Measurements from ENCODE around the gene RNF113B.

The RNF113B gene

DNA sequence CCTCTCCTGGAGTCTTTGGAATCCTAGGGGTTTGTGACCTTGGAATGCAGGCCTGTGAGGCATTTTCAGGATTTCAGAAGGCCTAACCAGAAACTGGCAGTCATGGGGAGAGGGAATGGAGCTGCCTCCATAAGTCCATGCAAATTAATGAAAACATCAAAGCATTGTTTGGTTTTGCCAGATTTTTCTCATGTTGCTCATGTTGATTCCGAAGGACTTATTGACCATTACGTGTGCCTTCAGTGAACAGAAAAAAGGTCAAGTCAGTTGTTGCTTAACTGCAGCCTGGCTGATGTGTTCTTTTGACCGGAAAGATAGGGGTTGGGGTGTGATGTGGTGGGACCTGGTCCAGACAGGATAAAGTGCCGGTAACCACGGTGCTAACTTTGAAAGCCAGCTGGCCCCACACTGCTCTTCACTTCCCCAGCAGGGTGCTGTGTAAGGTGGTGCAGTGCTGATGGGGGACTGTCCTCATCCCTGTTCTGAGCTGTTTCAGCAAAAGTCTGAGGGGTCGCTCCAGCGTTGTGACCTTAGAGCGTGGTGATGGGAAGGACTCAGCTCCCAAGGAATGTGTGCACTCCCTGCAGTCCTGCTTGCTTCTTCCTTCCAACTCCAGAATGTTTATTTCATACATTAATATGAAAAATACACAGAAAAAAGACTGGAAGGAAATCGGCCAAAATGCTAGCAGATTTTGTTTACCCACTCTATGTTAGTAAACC lies 3.5 kb downstream of the RNF113B start:
- no peak for DNase-seq (ENCODE audit: low read depth)

DNA sequence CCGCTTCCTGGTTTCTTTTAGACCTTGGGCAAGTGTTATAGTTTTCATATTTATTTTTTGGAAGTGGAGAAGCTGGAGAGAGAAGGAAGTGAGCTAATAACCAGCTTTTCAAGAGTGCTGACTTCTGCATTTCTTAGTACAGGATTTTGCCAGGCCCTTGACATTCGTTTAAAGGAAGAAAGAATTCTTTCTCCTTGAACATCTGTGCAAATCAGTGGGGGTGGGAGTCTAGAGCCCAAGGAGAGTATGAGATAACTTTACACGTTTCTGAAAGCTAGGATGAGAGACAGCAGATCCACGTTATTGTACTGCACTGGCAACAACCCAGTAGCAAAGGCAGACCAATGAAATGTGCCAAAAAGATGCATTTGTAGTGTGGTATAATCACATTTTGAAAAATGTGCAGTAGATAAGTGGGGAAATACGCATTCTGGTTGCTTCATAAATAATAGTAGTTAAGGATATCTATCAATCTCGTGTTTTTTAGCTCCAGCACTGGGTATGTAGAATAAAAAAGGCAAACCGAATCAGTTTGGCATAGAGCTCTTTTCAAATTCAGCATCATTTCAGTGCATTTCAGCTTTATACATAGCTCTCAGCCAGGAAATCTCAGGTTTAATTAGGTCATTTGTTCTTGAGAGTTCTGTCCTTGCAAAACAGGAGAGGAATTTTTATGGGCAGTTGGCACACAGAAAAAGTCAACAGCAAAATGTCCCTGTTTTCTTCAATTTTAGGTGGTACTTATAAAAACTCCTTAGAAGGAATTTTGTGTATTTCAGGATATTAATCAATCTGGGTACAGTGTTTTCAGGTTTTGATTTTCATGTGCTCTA lies 4.3 kb downstream of the RNF113B start:
- DNase-seq (ENCODE audit: low read depth), result no peak

DNA sequence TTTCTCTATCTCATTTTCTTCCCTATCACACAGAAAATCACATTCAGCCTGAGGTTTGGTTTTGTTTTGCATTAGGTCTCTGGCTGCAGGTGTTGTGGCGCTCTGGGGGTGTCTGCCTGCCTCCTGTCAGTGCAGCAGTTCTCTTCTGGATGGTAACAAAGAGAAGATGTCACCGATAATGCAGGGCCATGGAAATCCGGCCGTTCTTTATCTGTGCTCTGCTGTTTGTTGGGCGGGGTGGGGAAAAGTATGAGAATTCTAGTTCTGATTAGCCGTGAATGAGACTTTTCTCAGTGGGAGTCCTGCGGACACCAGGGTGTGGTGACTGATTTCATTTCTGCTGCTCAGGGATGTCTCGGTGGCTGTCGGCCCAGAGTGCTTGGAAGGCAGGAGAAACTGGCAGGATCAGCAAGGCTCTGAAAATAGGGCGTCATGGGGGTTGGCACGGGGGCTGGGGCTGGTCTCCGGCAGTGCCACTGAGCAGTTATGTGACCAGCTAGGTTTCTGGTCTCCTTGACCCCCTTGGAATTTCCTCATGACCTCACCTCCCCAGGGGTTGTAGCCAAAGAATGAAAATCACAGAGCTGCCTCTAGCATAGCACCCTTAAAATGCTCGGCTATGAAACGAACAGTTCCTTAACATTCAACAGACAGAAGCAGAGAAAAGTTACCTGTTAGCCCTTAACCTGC lies 5.0 kb downstream of the RNF113B start:
- DNase-seq (ENCODE audit: low read depth), result no peak

DNA sequence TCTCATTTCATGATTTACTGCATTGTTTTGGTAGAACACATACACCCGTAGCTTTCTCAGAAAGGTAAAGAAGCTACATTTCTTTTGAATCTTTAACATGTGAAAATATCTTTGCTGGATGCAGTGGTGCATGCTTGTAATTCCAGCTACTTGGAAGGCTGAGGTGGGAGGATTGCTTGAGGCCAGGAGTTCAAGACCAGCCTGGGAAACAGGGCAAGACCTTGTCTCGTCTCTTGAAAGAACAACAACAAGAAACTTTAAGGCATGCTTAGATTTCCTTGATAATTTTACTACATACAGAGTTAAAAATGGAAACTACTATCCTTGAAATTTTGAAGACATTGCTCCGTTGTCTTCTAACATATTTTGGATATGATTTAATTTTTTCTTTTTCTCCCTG lies 7.7 kb downstream of the RNF113B start:
- DNase-seq (ENCODE audit: low read depth), result no peak

DNA sequence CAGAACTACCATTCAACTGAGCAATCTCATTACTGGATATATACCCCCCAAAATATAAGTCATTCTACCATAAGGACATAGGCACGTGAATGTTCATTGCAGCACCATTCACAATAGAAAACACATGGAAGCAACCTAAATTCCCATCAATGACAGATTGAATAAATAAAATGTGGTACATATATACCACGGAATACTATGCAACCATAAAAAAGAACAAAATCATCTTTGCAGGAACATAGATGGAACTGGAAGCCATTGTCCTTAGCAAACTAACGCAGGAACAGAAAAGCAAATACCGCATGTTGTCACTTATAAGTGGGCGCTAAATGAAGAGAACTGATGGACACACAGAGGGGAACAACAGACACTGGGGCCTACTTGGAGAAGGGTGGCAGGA lies 14.1 kb downstream of the RNF113B start:
- DNase-seq (ENCODE audit: low read depth), result no peak

DNA sequence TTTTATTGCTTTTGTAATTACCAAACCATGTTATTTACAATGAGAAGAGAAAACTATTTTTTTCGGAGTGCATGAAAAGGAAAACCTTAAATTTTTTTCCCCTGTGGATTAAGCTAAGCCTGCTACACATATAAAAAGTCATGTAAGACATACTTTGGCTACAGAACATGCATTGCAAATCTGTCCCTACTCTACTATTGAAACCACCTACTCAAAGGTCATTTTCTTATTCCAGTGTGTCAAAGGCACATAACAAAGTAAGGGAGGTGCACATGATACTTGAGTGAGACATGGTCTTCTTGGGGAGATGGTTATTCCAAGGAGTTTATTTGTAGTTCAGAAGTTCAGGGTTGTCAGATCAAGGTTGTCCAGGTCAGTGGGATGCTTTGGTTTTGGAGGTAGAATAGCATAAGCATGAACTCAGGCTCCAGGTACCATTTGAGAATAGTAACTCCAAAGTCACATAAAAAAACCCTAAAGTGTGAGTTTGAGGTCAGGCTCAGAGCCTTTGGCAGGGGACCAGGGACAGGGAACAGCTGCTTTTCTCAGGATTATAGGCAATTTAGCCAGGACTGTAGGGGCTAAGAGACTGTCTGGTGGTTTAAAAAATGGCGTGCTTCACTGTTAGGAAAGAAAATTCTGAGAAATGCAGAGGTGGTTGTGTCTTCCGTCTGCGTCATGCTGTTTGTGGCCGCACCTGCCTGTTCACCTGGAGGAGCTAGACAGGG lies 18.7 kb downstream of the RNF113B start:
- DNase-seq (ENCODE audit: low read depth), result no peak

DNA sequence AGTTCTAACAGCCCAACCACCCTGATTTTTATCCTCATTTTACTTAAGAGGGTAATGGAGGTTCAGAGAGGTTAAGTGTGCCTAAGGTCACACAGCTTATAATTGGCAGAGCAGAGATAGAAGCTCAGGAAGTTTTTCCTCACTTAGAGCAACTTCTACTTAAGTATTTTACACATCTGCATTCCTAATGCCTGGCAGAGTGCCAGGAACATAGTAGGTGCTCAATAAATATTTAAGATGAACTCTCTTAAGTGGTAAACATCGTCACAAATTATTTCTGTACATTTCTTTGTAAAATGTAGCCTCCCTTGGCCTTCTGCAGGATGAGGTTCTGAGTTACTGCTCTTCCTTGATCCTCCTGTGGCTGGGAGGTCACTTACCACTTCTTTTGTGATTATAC lies 19.5 kb downstream of the RNF113B start:
- no peak for DNase-seq (ENCODE audit: low read depth)

DNA sequence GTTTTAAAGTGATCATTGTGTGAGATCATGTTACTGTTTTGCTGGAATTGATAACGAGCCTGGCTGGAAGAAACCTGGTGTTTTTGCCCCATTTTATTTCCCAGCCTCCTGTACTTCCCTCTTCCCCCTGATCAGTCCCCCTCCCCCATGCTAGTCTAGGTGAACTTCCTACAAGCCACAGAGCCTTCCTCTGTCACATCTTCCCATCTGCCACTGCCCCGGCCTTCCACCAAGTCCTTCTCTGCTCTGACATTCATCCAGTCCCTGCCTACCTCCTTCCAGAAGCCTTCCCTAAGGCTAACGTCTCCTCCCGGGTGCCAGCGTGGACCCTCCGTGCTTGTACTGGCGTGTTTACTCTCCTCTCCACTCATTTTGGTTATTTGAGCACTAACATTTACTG lies 19.9 kb downstream of the RNF113B start:
- DNase-seq (ENCODE audit: low read depth), result no peak

DNA sequence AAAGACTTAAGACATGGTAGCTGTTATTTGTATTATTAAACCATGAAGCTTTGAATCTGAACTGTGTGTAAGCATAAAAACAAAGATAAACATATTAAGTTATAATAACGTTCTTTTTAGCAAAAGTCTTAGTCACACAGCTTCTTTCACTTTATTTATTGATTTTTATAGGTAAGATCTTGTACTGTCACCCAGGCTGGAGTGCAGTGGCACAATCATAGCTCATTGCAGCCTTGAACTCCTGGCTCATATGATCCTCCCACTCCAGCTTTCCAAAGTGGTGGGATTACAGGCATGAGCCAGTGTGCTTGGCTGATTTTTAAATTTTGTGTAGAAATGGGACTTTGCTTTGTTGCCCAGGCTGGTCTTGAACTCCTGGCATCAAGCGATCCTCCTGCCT lies 20.8 kb downstream of the RNF113B start:
- DNase-seq (ENCODE audit: low read depth), result no peak

DNA sequence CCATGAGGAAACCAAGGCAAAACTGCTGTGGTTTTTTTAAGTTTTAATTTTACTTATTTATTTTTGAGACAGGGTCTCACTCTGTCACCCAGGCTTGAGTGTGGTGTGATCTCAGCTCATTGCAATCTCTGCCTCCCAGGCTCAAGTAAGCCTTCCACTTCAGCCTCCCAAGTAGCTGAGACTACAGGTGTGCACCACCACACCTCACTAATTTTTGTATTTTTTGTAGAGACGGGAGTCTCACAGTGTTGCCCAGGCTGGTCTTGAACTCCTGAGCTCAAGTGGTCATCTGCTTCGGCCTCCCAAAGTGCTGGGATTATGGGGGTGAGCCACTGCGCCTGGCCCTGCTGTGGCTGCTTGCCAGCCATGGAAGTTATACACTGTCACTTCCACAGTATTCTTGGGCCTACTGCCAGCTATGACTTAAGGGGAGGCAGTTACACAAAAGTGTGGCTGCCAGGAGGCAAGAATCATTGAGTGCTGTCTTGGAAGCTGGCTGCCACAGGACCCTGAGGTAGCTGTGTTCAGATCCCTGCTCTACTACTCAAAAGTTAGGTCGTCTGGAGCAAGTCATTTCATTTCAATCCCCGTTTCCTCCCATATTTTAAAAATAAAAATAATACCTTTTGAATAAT lies 21.5 kb downstream of the RNF113B start:
- no peak for DNase-seq (ENCODE audit: low read depth)

DNA sequence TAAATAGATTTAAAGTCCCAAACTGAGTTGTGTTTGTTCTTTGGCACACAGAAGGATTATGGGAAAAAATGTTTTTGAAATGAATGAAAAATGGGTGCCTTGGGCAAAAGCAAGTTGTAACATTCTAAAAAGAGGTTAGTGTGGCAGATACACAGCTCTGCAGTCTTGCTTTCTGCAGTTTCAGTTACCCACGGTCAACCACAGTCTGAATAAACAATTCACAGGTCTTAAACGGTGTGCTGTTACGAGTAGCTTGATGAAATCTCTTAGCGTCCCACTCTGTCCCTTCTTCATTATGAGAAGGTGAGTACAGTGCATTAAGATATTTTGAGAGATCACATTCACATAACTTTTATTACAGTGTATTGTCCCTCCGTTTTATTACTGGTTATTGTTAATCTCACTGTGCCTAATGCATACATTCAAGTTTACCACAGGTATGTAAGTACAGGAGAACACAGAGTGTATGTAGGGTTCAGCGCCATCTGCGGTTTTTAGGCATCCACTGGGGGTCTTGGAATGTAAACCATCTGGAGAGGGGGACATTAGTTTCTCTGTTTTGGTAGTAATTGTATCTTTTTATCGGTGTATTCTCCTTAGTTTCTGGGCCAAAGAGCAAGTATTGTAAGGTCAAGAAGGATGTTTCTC lies 26.1 kb downstream of the RNF113B start:
- DNase-seq (ENCODE audit: low read depth), result no peak

DNA sequence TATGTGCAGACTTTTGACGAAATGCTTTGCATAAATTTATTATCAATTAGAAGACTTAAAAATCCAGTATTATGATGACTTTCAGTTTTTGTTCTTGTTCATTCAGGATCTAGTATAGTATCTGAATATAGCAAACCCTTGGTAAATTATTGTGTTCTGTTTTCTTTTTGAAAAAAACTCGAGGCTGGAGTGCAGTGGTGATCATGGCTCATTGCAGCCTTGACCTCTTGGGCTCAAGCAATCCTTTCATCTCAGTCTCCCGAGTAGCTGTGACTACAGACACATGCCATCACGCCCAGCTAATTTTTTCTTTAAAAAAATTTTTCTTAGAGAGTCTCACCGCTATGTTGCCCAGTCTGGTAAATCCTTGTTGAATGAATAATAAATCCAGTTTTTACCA lies 29.5 kb downstream of the RNF113B start:
- DNase-seq (ENCODE audit: low read depth), result no peak

DNA sequence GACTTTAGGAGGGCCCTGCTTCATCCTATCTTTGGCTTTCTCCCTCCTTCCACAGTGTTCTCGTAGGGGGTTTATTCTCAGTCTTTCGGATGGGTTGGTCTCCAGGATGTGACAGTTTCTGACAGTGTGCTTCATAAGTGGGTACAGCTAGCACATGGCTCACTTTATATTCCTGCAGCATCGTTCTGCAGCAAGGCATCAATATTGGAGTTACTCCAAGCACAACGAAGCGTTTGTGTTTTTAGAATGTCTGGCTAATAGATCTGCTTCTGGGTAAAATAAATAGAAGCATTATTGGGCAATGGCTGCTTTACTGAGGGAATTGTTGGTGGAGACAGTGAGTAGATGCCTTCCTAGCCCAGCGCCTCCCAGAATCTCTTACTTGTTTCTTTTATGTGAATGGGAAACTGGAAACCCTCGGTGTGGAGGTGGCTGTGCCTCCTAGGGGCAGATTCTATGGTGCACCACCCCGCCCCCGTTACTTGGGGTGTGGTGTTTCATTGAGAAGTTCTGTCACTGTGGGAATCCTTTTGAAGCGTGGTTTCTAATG lies 32.2 kb downstream of the RNF113B start:
- no peak for DNase-seq (ENCODE audit: low read depth)

DNA sequence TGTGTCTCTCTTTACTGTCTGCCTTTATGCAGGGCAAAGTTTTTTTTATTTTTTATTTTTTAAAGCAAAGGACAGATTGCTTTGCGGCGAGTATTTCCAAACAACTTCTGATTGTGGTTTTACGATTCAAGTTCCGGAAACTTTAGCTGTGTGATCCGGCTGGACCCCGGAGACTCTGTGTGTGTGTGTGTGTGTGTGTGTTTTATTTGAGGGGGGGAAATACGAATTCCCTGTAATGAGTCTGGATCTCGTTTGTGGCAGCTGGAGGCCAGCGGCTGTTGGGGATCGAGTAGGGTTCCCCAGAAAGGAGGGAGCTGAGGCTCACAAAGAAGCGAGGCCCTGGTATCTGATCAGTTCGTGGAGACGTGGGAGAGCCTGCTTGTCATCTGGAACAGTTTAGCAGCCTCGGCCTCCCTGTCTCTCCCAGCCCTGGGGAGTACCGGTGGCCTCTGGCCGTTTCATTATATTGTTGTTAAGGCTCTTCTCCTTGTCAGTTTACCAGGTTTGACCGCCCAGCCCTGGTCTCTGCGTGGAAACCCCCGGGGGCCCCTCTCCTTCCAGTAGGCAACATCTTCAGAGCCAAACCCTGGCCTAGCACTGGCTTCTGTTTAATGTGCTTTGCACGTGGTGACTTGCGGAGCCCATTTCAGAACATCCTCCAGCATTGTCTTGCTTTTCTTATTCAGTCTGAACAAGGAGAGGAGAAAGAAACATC lies 32.9 kb downstream of the RNF113B start:
- DNase-seq (ENCODE audit: low read depth), result no peak

DNA sequence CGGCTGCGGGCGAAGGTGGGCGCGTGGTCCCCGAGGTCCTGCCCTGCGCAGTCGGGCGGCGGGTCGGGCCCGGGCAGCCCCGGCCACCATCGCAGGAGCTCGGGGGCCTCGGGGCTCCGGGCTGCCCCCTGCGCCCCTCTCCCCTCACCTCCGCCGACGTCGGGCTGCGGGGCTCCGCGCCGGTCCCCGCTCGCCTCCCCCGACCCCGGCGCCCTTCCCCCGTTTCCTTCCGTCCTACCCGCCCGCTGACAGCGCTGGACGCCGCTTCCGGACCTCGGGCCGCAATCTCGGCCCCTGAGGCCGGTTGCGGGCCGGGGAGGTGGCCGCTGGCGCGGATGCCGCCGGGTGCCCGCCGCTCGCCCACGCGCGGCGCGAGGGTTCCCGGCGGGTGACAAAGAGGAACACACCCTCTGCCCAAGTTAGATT lies 33.5 kb downstream of the RNF113B start:
- DNase-seq (ENCODE audit: low read depth), result no peak

DNA sequence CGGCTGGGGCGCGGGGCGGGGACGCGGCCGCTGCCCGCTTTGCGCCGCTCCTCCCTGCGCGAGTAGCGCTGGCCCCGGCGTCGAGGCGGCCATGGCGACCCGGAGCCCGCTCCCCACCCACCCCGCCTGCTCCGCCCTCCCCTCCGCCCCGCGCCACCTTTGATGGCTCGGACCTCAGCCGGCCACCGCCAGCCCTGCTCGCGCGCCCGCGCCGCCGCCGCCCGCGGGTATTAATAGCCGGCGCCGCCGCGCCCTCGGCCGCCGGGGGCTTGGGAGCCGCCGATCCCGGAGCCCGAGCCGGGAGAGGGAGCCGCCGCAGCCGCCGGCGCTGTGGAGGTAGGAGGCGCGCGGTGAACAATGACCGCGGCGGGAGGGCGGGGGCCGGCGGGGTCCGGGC lies 33.9 kb downstream of the RNF113B start:
- no peak for DNase-seq (ENCODE audit: low read depth)

DNA sequence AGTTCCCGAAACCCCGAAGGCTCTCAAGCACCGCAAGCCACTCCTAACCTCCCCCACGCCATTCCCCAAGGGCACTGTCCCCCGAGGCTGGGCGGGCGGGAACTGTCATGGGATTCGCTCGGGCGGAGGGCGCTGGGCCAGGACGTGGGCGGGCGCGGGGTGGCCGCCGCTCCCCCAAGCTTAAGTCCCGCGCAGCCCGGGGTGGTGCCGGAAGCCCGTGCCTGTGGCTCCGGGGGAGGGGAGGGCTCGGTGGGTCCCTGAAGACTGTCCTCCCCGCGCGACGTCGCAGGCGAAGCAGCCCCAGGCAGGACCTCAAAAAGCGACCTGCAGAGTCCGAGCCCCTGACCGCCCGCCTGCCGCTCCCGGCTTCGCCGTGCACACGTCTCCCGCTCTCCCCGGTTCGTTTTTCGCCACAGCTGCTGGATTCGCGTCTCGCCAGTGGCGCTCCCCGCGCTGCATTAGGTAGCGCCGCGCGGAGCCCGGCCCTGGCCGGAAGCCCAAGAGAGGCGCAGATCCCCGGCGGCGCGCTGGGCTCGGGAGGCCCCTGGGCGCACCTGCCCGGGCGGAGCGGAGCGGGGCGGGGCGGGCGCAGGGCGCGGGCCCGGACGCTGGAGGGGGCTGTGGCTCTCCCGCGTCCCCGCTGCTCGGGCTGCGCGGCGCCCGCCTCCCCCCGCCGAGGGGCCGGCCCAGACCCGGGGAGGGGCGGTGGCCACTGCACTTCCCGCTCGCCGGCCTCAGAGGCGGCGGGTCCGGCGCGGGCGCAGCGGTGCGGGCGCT lies 34.5 kb downstream of the RNF113B start, which contains the start of gene FARP1:
FARP1 (plus strand) TSS at position 715 of the 777 bp plus-strand sequence. CDS start 70,149 bp downstream, outside the sequence.
- DNase-seq (ENCODE audit: low read depth), result peak; percentile 4

DNA sequence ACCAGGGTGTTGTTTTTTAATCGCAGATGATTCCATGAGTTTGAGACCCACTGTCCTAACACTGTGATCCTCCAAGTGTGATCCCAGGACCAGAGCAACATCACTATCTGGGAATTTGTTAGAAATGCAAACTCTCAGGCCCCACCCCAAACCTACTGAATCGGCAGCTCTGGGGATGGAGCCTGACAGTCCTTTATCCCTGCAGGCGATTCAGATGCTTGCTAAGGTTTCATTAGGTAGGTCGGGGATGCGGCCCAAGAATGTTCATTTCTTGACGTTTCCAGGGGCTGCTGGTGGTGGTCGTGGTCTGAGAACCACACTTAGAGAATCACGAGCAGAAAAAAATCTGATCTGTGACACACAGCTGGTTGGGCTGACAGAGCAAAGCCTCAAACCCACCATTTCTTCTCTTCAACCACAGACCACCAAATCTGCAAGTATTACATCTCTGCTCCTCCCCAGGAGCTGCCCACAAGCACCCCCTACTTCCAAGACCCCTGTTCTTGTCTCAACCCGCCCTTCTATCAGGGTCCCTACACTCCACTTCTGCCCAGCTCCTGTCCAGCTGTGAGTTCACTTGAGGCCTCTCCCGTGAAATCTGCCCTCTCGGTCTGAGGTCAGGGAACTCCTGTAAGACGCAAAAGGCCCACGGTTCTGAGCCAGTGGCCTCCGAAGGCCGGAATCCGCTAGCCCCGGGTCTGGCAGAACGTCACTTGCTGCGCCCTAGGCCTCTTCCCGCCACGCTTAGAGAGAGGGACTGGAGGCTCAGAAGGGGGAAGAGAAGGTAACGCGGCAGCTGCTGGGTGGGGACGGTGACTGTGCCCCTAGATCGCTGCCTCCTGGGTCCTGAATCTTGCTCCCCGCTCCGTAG lies 35.3 kb downstream of the RNF113B start:
- DNase-seq (ENCODE audit: low read depth), result no peak

Measured in activated T-cell treated with anti-CD3 and anti-CD28 coated beads for 24 hours (primary cell).